ENCODE measurements around the gene ATG13.

The ATG13 gene

DNA sequence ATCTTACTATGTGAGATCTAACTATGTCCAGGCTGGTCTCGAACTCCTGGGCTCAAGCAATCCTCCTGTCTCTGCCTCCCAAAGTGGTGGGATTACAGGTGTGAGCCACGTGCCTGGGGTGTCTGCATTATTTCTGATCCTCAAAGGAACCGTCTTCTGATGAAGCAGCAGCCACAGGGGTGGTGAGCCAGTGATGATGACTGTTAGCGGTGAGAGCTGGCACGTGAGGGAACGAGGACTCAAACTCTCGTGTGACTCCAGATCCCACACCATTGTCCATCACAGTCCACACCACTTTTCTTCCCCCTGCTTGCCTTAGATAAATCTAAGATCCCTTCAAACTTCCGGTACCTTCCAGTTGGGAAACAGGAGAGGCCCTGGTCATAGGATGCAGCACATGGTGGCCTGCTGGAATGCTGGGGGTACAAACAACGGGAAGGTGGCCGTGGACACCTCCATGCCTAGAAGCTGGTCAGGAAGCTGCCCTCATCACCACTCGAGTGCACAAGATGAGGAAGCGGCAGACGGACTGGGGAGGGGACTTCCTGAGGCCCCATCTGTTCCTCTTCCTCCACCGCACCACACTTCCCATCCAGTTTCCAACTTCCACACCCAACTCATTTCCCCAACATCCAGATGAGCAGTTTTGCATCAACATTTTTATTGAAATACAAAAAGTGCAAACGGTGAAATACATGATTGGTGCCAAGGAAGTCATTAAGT lies 59.2 kb downstream of the ATG13 start:
- DNase-seq = peak in 1 of 14 donors; percentile 24

DNA sequence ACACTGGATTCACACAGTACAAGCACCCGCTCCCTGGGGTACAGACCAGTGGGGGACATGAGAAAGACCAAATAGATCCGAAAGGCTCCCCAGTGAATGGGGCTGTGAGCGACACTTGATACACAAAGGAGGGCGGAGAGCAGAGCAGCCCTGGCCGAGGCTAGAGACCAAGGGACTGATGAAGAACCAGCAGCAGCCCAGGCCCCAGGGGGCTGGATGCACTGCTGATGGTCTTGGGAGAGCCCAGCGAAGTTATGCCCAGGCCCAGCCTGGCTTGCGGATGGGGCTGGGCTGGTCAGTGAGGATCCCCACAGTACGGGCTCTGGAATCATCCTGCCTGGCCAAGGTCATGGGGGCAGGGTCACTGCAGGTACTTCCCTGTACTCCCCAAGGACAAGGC lies 59.8 kb downstream of the ATG13 start:
- DNase-seq = no peak

DNA sequence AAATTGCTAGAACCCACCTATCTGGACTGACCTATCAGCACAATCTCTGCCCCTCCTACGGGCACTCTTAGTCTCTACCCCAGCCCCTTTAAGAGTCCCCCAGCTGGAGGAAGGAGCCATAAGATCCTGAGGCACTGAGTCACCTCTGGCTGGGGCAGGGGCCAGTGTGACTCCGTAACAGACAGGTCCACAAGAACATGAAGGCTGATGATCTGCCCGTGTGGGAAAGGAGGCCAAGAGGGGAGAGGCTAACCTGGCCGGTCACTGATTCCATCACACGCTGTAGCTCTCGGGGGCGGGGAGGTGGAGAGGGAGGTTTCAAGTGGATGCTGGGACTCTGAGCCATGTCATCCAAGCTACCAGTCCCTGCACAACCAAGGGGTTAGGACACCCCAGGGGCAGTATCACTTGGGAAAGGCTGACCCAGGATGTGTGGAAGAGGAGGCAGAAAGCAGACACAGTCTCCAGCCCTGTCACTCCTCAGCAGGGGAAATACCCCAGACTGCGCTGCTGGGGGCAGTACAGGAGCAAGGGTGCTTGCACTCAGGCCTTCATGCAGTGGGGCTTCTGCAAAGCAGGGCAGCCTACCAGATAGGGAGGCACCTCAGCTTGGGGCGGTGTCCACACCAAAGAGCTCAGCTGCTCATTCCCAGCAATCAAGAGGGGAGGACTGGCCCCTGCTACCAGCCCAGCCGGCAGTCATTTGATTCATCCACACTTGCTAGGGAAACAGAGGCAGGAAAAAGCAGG lies 60.8 kb downstream of the ATG13 start:
- no peak for DNase-seq

DNA sequence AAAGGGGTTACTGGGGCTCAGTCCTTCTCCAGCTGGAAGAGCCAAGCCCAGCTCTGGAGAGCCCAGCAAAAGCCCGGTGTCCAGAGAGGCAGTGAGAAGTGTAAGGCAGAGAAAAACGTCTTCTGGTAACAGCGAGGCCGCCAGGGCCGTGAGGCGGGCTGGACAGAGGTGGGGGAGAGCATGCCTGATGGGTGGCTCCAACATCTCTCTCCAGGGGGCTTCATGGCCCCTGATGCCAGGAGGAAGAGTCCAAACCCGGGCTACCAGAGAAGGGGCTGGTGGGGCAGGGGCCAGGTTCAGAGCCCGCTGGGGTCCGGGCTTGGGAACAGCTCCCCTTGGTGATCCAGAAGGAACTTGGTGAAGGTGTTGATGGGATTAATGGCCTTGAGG lies 61.4 kb downstream of the ATG13 start:
- no peak for DNase-seq

DNA sequence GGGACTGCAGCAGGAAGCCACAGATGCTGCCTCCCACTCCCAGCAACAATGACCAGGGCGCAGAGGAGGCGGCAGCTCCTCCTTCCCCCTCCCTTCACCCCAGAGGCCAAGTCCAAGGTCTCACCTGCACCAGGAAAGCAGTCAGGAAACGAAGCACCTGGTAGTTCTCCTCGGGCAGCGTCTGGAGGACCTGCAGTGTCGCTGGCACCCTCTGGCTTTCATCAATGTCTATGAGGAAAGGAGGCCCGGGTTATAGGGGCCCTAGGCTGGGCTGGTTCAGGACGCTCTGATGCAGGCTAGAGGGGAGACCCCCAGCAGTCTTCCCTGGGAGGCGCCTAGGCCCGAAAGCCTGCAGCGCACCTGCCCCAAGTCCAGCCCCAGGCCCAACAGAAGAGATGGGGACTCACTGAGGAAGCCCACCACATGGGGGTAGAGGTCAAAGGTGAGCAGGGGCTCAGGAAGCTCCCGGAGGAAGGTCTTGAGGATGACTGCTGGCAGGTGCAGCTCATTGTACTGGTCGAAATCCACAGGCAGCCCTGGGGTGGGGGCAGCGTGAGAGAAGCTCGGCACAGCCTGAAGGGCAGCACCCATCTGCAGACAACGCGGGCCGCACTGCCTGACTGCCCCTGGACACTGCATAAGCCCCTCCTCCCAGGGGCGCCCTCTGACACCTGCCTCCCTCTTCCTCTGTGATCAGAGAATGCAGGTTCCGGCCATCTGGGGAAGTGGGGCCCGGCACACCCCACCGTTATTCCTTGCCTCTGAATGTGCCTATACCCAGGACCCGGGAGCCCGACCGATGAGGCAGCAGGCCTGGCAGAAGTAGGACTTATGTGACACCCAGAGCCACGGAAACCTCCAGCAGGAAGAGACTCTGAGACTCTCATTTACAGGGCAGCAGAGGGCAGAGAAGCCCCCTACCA lies 62.1 kb downstream of the ATG13 start:
- no peak for DNase-seq

DNA sequence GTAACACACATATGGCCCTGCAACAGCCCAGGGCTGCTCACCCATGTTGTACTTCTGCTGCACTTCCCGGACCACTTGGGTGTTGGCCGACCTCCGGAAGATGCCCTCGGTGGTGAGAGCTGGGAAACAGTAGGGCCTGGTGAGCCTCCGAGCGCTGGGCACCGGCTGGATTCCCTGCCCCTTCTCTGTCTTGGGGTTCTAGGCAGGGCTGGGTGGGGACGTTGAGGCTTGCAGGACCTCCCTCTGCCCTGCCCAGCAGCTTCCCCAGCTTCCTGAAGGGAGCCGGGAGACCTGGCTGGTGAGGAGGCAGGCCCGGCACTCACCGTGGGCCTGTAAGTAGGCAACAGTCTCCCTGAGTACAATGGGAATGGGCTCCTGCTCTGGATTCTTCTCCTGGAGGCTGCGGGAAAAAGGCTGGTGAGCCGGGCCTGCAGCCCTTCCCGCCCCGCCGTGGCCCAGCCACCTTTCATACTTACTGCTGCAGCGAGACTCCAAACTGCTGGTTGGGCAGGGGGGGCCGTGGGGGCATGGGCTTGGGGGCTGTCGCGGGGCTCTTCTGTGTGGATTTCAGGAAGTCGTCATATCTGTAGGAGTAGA lies 62.9 kb downstream of the ATG13 start:
- no peak for DNase-seq

DNA sequence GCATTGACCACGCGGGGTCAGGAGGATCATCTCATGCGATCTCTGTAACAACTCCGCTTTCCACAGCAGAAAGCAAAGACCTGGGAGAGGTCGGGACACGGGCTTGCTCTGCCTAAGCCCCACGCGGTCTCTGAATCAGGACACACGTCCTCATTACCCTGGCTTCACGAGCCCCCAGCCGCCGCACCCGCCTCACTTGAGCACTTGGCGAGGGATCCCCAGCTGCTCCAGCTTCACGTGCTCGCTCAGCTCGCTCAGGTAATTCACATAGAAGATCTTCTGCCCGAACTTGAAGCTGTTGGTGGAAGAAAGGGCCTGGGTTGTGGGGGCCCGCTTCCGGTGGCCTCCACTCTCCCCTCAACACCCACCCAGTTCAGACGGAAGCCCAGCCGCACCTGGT lies 63.5 kb downstream of the ATG13 start:
- DNase-seq = no peak

DNA sequence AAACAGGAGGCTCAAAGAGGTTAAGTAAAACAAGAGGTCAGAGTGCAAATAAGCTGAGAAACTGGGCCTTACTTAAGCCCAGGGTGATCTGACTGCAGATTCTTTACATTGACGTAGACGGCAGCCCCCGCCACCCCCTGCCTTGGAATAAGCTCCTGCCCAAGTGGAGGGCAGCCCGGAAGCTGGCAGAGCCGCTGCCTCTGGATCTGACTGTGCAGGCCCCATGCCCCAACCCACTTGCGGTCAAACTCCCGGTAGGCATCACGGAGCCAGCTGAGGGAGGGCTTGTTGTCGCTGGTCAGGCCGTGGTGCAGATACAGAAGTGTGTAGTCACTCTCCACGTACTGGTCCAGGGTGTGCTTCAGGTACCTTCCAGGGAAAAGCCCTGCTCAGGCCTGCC lies 64.5 kb downstream of the ATG13 start:
- no peak for DNase-seq

DNA sequence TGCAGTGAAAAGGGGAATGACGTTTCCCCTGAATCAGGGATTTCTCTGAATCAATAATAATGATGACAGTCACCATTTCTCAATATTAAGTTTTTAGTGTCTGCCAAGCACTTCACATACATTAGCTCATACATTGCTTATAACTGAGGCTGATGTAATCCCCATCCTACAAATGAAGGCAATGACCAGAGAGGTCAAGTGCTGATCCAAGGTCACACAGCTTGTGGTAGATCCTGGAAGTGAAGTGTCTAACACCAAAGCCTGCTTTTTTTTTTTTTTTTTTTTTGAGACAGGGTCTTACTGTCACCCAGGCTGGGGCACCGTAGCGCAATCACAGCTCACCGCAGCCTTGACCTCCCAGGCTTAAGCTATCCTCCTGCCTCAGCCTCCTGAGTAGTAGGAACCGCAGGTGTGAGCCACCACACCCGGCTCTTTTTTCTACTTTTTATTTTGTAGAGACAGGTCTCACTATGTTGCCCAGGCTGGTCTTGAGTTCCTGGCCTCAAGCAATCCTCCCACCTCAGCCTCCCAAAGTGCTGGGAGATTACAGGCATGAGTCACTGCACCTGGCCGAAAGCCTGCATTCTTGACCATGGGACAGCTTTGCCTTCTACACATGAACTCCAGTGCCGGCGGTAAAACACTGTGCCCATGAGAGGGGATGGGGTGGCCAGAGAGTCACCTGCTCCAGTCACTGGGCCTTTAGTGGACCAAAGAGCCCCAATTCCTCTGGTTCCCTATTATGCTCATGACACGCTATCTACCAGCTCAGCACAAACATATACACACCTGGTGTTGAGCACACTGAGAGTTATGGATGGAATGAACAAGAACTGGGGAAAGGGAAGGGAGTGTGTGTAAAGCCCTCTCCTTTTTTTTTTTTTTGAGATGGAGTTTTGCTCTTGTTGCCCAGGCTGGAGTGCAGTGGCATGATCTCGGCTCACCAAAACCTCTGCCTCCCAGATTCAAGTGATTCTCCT lies 65.7 kb downstream of the ATG13 start:
- no peak for DNase-seq

DNA sequence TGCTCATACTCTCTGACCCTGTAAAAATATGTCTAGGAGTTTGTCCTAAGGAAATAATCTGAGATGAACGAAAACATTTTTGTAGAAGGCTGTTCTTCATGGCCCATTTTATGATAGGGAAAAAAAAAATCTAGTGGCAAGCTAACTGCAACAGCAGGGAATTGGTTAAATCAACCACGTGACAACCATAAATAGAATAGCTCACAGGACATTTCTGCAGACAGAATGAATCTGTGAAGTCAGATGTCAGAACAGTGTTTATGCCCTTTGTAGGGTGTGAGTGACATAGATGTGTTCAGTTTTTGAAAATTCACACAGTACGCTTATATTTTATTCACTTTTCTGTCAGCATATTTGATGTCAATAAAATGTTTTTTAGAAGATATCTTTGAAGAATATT lies 67.0 kb downstream of the ATG13 start:
- DNase-seq = peak in 1 of 14 donors; percentile 77

DNA sequence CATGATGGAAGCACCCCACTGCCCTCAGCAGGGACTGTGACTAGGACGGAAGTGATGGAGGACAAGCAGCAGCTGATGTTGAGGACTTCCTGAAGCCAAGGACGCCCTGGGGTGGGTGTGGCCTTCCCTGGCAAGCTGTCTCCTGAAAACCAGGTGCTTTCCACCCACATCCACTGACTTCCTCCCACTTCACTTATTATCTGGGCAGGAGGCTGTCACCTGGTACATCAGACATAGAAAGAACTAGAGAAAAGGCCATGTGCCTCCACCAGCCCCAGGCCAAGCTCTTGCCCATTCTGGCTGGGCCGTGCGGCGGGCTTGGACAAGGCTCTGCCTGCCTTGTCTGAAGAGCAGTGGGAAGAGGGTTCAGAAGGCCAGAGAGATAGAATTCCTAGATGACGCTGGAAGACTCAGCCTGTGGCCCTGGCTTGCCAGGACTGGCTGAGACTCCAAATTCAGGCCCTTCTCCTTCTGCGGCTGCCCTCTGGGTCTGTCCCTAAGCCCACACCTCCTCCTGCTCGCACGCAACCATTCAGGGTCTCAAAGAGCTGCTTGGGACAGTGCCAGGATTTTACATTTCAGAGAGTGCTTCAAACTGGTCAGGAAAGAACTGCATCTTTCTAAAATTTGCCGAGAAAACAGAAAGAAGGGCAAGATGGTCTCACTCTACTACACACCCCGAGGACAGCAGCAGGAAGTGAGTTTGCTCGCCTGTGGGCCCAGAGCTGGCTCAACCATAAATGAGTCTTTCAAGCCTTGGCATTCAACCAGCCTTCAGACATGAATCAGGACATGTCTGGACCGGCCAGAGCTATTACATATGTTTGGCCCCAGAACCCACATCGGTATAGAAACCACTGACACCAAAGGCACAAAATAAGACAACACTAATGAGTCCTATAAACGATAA lies 69.8 kb downstream of the ATG13 start:
- peak in 1 of 14 donors; percentile 32 for DNase-seq

DNA sequence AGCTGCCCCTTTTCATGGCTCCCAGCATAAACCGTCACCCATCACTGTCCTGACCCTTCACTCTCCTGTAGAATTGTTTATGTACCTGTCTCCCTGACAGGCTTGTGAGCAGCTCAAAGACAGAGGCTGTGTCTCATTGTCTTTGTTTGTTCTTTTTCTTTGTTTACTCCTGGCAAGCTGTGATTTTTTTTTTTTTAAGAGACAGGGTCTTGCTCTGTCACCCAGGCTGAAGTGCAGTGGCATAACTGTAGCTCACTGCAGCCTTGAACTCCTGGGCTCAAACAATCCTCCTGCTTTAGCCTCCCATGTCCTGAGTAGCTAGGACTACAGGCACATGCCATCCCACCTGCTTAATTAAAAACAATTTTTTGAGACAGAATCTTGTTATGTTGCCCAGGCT lies 73.3 kb downstream of the ATG13 start:
- DNase-seq = no peak

DNA sequence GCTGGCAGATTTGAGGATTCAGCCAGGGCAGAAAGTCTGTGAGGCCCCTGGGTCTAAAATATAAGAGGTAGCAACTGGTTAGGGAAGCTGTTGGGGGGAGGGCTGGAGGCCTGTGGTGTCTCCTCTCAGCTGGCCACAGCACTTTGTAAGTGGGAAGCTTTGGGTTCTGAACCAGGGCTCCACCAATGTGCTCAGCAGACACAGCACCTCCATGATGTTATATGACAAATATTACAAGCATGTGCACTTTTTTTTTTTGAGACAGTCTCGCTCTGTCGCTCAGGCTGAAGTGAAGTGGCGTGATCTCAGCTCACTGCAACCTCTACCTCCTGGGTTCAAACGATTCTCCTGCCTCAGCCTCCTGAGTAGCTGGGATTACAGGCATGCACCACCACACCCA lies 75.1 kb downstream of the ATG13 start:
- DNase-seq = no peak

DNA sequence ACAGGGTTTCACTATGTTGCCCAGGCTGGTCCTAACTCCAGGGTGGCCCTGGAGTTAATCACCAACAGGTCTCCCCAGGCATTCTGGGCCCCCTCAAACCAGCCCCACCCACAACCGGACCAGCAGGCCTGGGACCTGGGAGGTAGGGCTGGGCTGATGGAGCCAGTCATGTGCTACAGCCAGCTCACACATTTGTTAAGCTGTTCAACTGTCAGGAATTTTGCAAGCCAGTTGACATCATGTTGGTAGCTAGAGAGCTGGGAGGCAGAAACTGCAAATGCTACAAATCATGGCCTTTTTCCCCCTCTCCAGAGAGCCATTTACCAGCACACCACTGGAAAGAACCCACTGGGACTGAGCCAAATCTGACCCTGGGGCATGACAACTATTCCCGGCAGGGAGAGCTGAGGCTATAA lies 76.3 kb downstream of the ATG13 start:
- peak in 3 of 14 donors; percentile 53 to 85 (median 59) for DNase-seq

DNA sequence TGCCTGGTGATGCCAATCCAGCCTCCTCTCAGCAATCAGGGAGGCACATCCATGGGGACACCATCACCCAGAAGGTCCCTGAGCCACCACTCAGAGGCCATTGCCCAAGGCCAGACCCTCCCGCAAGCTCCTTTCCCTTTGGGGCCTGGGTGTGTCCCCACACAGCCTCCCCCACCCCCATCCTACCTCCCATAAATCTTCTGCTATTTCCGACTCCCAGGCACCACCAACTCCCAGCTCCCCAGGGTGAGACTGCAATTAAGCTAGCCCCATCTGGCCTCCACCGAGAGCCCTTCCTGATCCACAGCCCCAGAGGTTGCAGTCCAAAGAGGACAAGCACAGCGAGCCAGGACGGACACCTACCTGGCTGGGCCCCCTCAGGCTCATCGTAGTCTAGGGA lies 76.7 kb downstream of the ATG13 start:
- DNase-seq = peak in 1 of 14 donors; percentile 53

DNA sequence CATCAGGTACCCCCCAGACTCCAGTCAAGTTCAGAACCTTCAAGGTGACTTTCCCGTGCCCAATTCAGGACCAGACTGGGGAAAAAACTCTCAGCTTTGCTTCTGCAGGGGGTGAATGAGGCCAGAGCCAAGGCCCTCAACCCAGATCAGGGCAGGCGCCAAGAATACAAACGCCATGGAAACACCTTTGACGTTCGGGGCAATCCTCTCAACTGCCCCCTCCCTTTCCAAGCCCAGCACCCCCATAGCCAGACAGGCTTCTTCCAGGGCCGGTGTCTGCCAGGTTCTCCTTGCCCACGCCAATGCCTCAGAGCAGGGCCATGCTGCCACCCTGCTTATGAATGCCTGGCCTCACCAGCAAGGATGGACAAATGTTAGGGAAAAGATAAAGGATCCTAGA lies 77.3 kb downstream of the ATG13 start:
- peak in 2 of 14 donors; percentile 27 to 42 for DNase-seq

DNA sequence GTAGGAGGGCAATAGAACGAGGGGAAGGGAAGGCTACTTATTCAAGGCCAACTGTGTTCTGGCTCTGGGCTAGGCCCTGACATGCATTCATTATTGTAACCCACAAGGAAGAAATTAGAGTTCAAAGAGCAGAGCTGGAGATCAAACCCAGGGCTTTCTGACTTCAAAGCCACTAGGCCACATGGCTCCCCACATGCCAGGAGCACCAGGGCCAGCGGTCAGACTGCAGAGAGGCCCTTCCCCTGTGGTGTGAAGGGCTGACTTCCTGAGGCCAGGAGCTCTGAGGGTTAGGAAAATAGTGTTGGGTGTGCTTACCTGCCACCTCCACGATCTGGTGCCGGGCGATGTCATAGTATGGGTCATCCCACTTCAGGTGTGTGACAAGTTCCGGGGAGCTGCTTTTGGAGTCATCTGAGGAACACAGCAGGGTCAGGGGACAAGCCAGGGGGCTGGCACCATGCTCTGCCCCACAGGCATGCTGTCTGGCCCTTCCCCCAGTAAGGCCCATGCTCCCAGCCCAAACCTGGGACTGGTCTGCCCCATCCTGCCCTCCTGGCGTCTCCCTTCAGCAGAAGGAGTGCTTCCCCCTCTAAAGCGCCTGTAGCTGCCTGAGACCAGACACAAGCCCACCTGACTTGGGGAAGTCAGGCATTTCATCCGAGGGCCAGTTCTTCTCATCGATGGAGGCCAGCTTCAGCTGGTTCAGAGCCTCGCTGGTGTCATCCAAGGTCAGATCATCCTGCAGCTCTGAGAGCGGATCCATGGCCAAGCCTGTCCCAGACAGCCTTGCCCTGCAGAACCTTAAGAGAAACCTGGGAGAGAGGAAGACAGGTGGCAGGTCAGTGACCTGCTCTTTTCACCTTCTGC lies 78.2 kb downstream of the ATG13 start:
- DNase-seq = no peak

DNA sequence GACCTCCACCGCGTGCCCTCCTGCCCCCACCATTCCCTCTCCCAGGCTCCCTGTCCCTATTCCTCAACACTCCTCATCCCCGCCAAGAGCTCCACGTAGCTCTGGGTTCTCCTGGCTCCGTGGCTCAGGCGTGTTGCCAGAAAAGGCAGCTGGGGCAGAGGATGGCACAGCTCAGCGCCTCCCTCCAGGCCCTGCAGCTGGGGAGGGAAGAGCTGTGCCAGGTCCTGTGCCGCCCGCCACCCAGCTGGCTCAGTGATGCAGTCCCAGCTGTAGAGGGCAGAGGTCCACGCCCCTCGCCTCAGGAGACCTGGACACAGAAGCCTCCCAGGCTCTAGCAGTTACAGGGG lies 78.8 kb downstream of the ATG13 start:
- peak in 13 of 14 donors; percentile 25 to 96 (median 87) for DNase-seq

DNA sequence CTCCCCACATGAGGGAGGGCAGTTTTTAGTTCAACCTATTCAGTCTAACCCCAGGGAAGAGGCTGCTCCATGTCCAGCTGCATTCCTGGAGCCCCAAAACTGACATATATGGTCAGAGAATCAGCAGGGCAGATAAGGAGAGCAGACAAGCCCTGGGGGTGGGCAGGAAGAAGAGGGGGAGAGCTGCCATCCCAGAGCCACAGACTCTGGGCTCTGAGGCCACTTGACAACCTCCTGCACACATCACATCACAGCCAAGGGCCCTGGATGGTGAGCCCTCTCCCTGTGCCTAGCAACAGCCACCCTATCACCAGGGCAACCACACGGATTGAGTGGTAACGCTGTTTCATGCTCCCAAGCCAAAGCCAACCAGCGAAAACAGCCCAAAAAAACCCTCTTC lies 80.0 kb downstream of the ATG13 start:
- DNase-seq = peak in 9 of 14 donors; percentile 15 to 73 (median 43)
